Measurements from ENCODE around the gene TACC2.

Gene TACC2

DNA sequence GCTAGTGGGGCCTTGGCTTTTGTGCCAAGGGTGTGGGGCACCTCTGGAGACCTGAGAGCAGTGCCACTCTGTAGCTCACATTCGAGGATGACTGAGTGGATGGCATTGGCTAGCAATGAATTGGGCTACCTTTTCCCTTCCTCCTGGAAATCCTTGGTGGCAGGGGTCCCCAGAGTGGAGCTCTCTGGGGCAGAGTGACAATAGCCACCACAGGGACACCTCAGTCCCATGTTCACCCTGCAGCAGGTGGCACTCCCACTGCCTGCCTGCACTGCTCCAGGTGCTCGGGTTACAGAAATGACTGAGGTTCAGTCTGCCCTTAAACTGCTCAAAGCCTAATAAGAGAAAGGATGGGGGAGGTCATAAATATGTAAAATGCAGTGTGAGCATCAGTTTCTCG, 300.0 kb downstream of the TACC2 start:
- Histone ChIP-seq H3K36me3 (ENCODE audit: insufficient read depth, low read depth, low read length) (no peaks in the 10 kb centered on the region), H3K9me3 (ENCODE audit: insufficient read depth, low read depth, low read length) (no peaks in the 10 kb centered on the region), H3K4me3 (ENCODE audit: low read length) (no peak overlapping the region), H3K27me3 (ENCODE audit: insufficient read depth, low read length) (no peaks in the 10 kb centered on the region), H3K4me1 (ENCODE audit: insufficient read depth, low read length) (peaks cover 8% of the 10 kb centered on the region), H3K9ac (ENCODE audit: low read depth, low read length) (no peak overlapping the region), H3K27ac (ENCODE audit: low read length) (no peak overlapping the region)

DNA sequence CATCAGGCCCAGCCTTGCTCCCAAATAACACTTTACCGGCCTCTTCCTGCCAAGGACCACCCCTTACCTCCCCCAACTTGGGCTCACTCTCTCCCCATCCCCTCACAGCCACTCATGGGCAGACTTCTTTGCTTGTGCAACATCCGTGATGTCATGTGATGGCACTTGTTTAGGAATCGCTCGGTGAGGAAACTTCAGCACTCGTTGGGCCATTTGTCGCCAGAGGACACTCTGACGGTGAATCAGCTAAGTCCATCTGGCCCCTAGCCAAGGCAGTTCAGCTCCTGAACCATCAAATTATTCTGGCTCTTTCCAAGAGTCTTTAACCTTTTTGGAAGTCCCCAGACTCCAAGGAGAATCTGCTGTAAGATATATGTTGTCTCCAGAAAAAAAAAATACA, 301.4 kb downstream of the TACC2 start:
- Histone ChIP-seq H3K9me3 (ENCODE audit: insufficient read depth, low read depth, low read length) (no peaks in the 10 kb centered on the region), H3K9ac (ENCODE audit: low read depth, low read length) (no peak overlapping the region), H3K27me3 (ENCODE audit: insufficient read depth, low read length) (no peaks in the 10 kb centered on the region), H3K27ac (ENCODE audit: low read length) (no peak overlapping the region), H3K36me3 (ENCODE audit: insufficient read depth, low read depth, low read length) (no peaks in the 10 kb centered on the region), H3K4me3 (ENCODE audit: low read length) (no peak overlapping the region), H3K4me1 (ENCODE audit: insufficient read depth, low read length) (peaks cover 8% of the 10 kb centered on the region)

- no peaks in the 10 kb centered on the region for H3K36me3 ChIP-seq (ENCODE audit: insufficient read depth, low read depth, low read length)
- H3K4me1 ChIP-seq (ENCODE audit: insufficient read depth, low read length), result peaks cover 8% of the 10 kb centered on the region
- H3K4me3 ChIP-seq (ENCODE audit: low read length), result no peak overlapping the region
- no peak overlapping the region for H3K9ac ChIP-seq (ENCODE audit: low read depth, low read length)
- H3K27ac ChIP-seq (ENCODE audit: low read length), result no peak overlapping the region
- no peaks in the 10 kb centered on the region for H3K27me3 ChIP-seq (ENCODE audit: insufficient read depth, low read length)
- no peaks in the 10 kb centered on the region for H3K9me3 ChIP-seq (ENCODE audit: insufficient read depth, low read depth, low read length)
These were observed 302.0 kb downstream of the TACC2 start for GRCh38 chr10:122290833-122291532.

- no peaks in the 10 kb centered on the region for H3K9me3 ChIP-seq (ENCODE audit: insufficient read depth, low read depth, low read length)
- no peaks in the 10 kb centered on the region for H3K36me3 ChIP-seq (ENCODE audit: insufficient read depth, low read depth, low read length)
- peaks cover 6% of the 10 kb centered on the region for H3K4me1 ChIP-seq (ENCODE audit: insufficient read depth, low read length)
- no peak overlapping the region for H3K4me3 ChIP-seq (ENCODE audit: low read length)
- no peak overlapping the region for H3K9ac ChIP-seq (ENCODE audit: low read depth, low read length)
- no peaks in the 10 kb centered on the region for H3K27me3 ChIP-seq (ENCODE audit: insufficient read depth, low read length)
- H3K27ac ChIP-seq (ENCODE audit: low read length), result no peak overlapping the region
These were observed 302.8 kb downstream of the TACC2 start for GRCh38 chr10:122291739-122292138.

DNA sequence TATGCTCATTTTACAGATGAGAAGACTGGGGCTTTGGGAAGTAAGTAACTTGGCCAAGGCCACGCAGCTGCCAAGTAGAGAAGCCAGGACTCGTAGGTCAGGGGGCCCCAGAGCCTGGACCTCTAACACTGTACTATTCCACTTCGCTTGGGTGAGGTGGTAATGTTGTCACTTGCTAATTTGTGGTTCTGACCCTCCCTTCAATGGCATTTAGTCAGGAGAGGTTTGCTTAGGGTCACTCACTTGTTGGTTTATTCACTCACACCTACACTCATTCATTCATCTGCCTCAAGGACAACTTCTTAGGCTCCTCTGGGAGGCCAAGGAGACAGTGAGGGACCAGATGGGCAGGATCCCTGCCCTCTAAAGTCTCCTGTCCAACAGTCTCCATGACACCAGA, 303.4 kb downstream of the TACC2 start:
- Histone ChIP-seq H3K9ac (ENCODE audit: low read depth, low read length) (no peak overlapping the region), H3K27me3 (ENCODE audit: insufficient read depth, low read length) (no peaks in the 10 kb centered on the region), H3K4me3 (ENCODE audit: low read length) (no peak overlapping the region), H3K9me3 (ENCODE audit: insufficient read depth, low read depth, low read length) (no peaks in the 10 kb centered on the region), H3K36me3 (ENCODE audit: insufficient read depth, low read depth, low read length) (no peaks in the 10 kb centered on the region), H3K27ac (ENCODE audit: low read length) (no peak overlapping the region), H3K4me1 (ENCODE audit: insufficient read depth, low read length) (0 out of 2 replicates have a peak, but pooled peaks cover 1% of the 10 kb centered on the region)

GRCh38 chr10:122293156-122293960, 304.4 kb downstream of the TACC2 start:
- H3K4me1 ChIP-seq (ENCODE audit: insufficient read depth, low read length), result no peaks in the 10 kb centered on the region
- H3K27ac ChIP-seq (ENCODE audit: low read length), result no peak overlapping the region
- H3K36me3 ChIP-seq (ENCODE audit: insufficient read depth, low read depth, low read length), result no peaks in the 10 kb centered on the region
- H3K4me3 ChIP-seq (ENCODE audit: low read length), result no peak overlapping the region
- H3K9ac ChIP-seq (ENCODE audit: low read depth, low read length), result no peak overlapping the region
- H3K9me3 ChIP-seq (ENCODE audit: insufficient read depth, low read depth, low read length), result no peaks in the 10 kb centered on the region
- no peaks in the 10 kb centered on the region for H3K27me3 ChIP-seq (ENCODE audit: insufficient read depth, low read length)

- Histone ChIP-seq H3K27ac (ENCODE audit: low read length) (no peak overlapping the region), H3K27me3 (ENCODE audit: insufficient read depth, low read length) (no peaks in the 10 kb centered on the region), H3K4me1 (ENCODE audit: insufficient read depth, low read length) (no peaks in the 10 kb centered on the region), H3K9ac (ENCODE audit: low read depth, low read length) (no peak overlapping the region), H3K36me3 (ENCODE audit: insufficient read depth, low read depth, low read length) (no peaks in the 10 kb centered on the region), H3K9me3 (ENCODE audit: insufficient read depth, low read depth, low read length) (no peaks in the 10 kb centered on the region), H3K4me3 (ENCODE audit: low read length) (no peak overlapping the region)
These were observed 305.0 kb downstream of the TACC2 start for GRCh38 chr10:122293961-122294380.

DNA sequence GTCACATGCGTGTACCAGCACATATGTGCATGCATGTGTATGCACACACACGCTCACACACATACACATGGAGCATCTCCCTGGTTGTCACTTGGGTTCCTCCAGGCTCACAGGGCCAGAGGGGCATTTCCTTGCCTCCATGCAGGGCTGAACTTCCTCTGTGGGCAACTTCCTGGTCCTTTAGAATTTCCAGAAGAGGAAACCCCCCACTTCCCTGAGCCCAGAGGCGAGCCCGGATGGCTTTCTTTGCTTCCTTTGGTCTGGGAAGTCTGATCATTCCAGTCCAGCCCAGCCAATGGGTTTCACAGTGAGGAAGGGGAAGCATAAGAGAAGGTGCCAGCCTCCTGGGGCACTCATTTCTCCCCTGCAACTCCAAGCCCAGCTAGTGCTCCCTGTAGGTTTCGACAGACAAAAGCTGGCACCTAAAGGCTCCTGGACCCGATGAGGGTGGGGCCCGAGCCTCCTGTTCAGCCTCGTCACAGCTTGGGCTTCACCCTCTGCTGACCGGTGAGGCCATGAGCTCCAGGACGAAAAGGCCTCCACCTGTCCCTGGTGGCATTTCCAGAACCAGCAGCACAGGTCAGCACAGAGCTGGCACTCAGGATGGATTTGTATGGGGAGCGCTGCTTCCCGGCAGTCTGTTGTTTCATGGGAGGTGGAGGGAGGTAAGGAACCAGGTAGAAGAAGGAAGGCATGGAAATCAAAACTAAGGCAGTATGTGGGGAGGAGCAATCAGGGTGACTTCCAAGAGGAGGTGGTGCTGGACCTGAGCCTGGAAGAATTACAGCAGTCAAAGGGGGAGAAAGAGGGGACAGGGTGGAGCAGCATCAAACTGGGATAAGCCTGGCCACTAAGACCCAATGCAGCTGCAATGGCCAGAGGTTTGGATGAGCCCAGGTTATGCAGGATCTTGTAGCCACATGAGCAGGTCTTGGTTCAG, 305.8 kb downstream of the TACC2 start:
- H3K9me3 ChIP-seq (ENCODE audit: insufficient read depth, low read depth, low read length), result no peaks in the 10 kb centered on the region
- no peaks in the 10 kb centered on the region for H3K4me1 ChIP-seq (ENCODE audit: insufficient read depth, low read length)
- no peak overlapping the region for H3K9ac ChIP-seq (ENCODE audit: low read depth, low read length)
- no peak overlapping the region for H3K27ac ChIP-seq (ENCODE audit: low read length)
- H3K4me3 ChIP-seq (ENCODE audit: low read length), result no peak overlapping the region
- no peaks in the 10 kb centered on the region for H3K27me3 ChIP-seq (ENCODE audit: insufficient read depth, low read length)
- no peaks in the 10 kb centered on the region for H3K36me3 ChIP-seq (ENCODE audit: insufficient read depth, low read depth, low read length)

DNA sequence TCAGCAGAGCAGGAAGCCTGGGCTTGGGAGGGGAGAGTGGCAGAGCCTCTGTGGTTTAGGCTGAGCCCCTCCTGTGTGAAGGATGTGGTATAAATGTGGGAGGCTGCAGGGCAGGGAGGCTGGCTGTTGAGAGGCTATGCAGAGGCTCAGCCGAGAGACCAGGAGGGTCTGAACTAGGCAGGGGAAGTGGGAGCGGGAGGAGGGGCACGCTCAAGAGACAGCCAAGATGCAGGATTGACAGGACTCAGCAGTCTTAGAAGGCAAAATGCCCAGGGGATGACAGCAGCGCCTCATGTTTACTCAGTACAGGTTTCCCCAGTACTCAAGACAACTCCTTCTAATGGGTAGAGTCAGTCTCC, 306.5 kb downstream of the TACC2 start:
- H3K27me3 ChIP-seq (ENCODE audit: insufficient read depth, low read length), result no peaks in the 10 kb centered on the region
- no peak overlapping the region for H3K9ac ChIP-seq (ENCODE audit: low read depth, low read length)
- no peaks in the 10 kb centered on the region for H3K4me1 ChIP-seq (ENCODE audit: insufficient read depth, low read length)
- no peak overlapping the region for H3K4me3 ChIP-seq (ENCODE audit: low read length)
- no peak overlapping the region for H3K27ac ChIP-seq (ENCODE audit: low read length)
- no peaks in the 10 kb centered on the region for H3K9me3 ChIP-seq (ENCODE audit: insufficient read depth, low read depth, low read length)
- H3K36me3 ChIP-seq (ENCODE audit: insufficient read depth, low read depth, low read length), result no peaks in the 10 kb centered on the region

- Histone ChIP-seq H3K9me3 (ENCODE audit: insufficient read depth, low read depth, low read length) (no peaks in the 10 kb centered on the region), H3K27me3 (ENCODE audit: insufficient read depth, low read length) (no peaks in the 10 kb centered on the region), H3K9ac (ENCODE audit: low read depth, low read length) (no peak overlapping the region), H3K4me1 (ENCODE audit: insufficient read depth, low read length) (no peaks in the 10 kb centered on the region), H3K36me3 (ENCODE audit: insufficient read depth, low read depth, low read length) (no peaks in the 10 kb centered on the region), H3K27ac (ENCODE audit: low read length) (no peak overlapping the region), H3K4me3 (ENCODE audit: low read length) (no peak overlapping the region)
These were observed 307.6 kb downstream of the TACC2 start for GRCh38 chr10:122296363-122297120.

- H3K27me3 ChIP-seq (ENCODE audit: insufficient read depth, low read length), result no peaks in the 10 kb centered on the region
- no peak overlapping the region for H3K27ac ChIP-seq (ENCODE audit: low read length)
- H3K4me3 ChIP-seq (ENCODE audit: low read length), result no peak overlapping the region
- H3K9ac ChIP-seq (ENCODE audit: low read depth, low read length), result no peak overlapping the region
- no peaks in the 10 kb centered on the region for H3K4me1 ChIP-seq (ENCODE audit: insufficient read depth, low read length)
- H3K36me3 ChIP-seq (ENCODE audit: insufficient read depth, low read depth, low read length), result no peaks in the 10 kb centered on the region
- H3K9me3 ChIP-seq (ENCODE audit: insufficient read depth, low read depth, low read length), result no peaks in the 10 kb centered on the region
These were observed 308.6 kb downstream of the TACC2 start for GRCh38 chr10:122297583-122297982.
